ENCODE results near the gene NMRK1. TPM values are rescaled to one million over a fixed set of nuclear protein-coding genes. Genes with fewer than 3 reads are reported as not detected.

NMRK1 gene
- total RNA-seq (2014; rRNA removed; shearing (Covaris generic)) (6.2 and 9.6 TPM in 2 replicates), polyA plus RNA-seq (2016; fragmentation: Nextera tagmentation; extraction: Ambion mirVana) (12.5 and 15.8 TPM in 2 replicates)
- long read RNA-seq, transcript NMRK1-201 (9 exons, 1,185 nt) = major isoform, 10 of 20 reads
- long read RNA-seq, partial matches to known transcripts = 0 of 20 reads
- long read RNA-seq, other reads (novel, unspliced or antisense) = 8 of 20 reads

- H3K27me3 Mint-ChIP-seq (ENCODE audit: insufficient read depth, low read depth, poor library complexity) = peaks cover 8% of the 10 kb centered on the region
- peaks cover 5% of the 10 kb centered on the region; the same call in 1 of the 2 replicates for H3K27me3 ChIP-seq (ENCODE audit: insufficient read depth)
- peak within 1 kb of the TSS; percentile 94 for H3K4me3 Mint-ChIP-seq
- H3K27ac Mint-ChIP-seq = peak within 1 kb of the TSS; percentile 96
- H3K4me1 Mint-ChIP-seq = peaks cover 37% of the 10 kb centered on the region
- peak; percentile 97 for DNase-seq (ENCODE audit: low spot score)
- no peaks in the 10 kb centered on the region for H3F3A ChIP-seq (replicated peaks; ENCODE audit: low read depth)
- H2AFZ ChIP-seq = peak within 1 kb of the TSS; percentile 95
- no peaks in the 10 kb centered on the region; the same call in 2 of the 3 replicates for H3K36me3 Mint-ChIP-seq (ENCODE audit: low read depth)
- H3K4me3 ChIP-seq = peak within 1 kb of the TSS; percentile 68
- no peaks in the 10 kb centered on the region; the same call in 2 of the 3 replicates for H3K9me3 Mint-ChIP-seq
- no peaks in the 10 kb centered on the region for H3K9me2 ChIP-seq (ENCODE audit: insufficient read depth)
- H3K27ac ChIP-seq (ENCODE audit: low read depth) = peak within 1 kb of the TSS; percentile 91
- H3K4me1 ChIP-seq (ENCODE audit: insufficient read depth) = peaks cover 37% of the 10 kb centered on the region
- peak; percentile 61 for TF ChIP-seq POLR2AphosphoS5 (IDR thresholded peaks at IDR 0.05; ENCODE audit: low read depth)
- no peak for TF ChIP-seq ZNF114 (CRISPR knock-in tag; IDR thresholded peaks at IDR 0.05)
- TF ChIP-seq CREB1 (CRISPR knock-in tag; IDR thresholded peaks at IDR 0.05; ENCODE audit: low read depth) = peak; percentile 1; the same call in 1 of the 2 replicates
- peak; percentile 87 for ATAC-seq
- H4K20me1 ChIP-seq (replicated peaks; ENCODE audit: insufficient read depth) = 0 out of 2 replicates have a peak, but pooled peaks cover 7% of the 10 kb centered on the region
- no peaks in the 10 kb centered on the region for H3K36me3 ChIP-seq (ENCODE audit: insufficient read depth)
- H3K79me2 ChIP-seq (replicated peaks; ENCODE audit: insufficient read depth) = peaks cover 25% of the 10 kb centered on the region
- peak within 1 kb of the TSS; percentile 92 for H3K4me2 ChIP-seq
Measured at GRCh38 chr9:75087824-75088645, at the start of gene NMRK1, which contains the start of gene OSTF1. TSS of gene NMRK1 (minus strand) at chr9:75088155. CDS start at chr9:75083115, 5,040 bp downstream. TSS of gene OSTF1 (plus strand) at chr9:75088514. CDS start at chr9:75088693, 179 bp downstream.

GRCh38 chr9:75134495-75134894 is 46.5 kb upstream of the NMRK1 start:
- no peak overlapping the region for H3K4me3 ChIP-seq
- H3K36me3 ChIP-seq (ENCODE audit: insufficient read depth) = no peaks in the 10 kb centered on the region
- Mint-ChIP-seq H3K4me3 (no peak overlapping the region), H3K4me1 (peaks cover 16% of the 10 kb centered on the region), H3K27ac (no peak overlapping the region), H3K27me3 (ENCODE audit: insufficient read depth, low read depth, poor library complexity) (no peaks in the 10 kb centered on the region), H3K9me3 (no peaks in the 10 kb centered on the region), H3K36me3 (ENCODE audit: low read depth) (no peaks in the 10 kb centered on the region; the same call in 2 of the 3 replicates)
- H3K9me2 ChIP-seq (ENCODE audit: insufficient read depth) = no peaks in the 10 kb centered on the region
- no peak overlapping the region for H2AFZ ChIP-seq
- peaks cover 5% of the 10 kb centered on the region for H3K4me1 ChIP-seq (ENCODE audit: insufficient read depth)
- DNase-seq (ENCODE audit: low spot score) (peak; percentile 30), ATAC-seq (peak; percentile 67)
- no peaks in the 10 kb centered on the region for H3F3A ChIP-seq (replicated peaks; ENCODE audit: low read depth)
- no peaks in the 10 kb centered on the region for H3K27me3 ChIP-seq (ENCODE audit: insufficient read depth)
- H3K4me2 ChIP-seq = no peak overlapping the region
- no peaks in the 10 kb centered on the region for H3K79me2 ChIP-seq (replicated peaks; ENCODE audit: insufficient read depth)
- H4K20me1 ChIP-seq (replicated peaks; ENCODE audit: insufficient read depth) = no peaks in the 10 kb centered on the region
- H3K27ac ChIP-seq (ENCODE audit: low read depth) = no peak overlapping the region
- no peak for TF ChIP-seq EZH2phosphoT487 (IDR thresholded peaks at IDR 0.05; ENCODE audit: unreplicated experiment)
- TF ChIP-seq ZNF114 (CRISPR knock-in tag; IDR thresholded peaks at IDR 0.05) = no peak
- no peak for TF ChIP-seq ZNF462 (CRISPR knock-in tag; IDR thresholded peaks at IDR 0.05)
- no peak for TF ChIP-seq ETS1 (IDR thresholded peaks at IDR 0.05)
- TF ChIP-seq REST (IDR thresholded peaks at IDR 0.05; ENCODE audit: unreplicated experiment) = no peak
- no peak for TF ChIP-seq CREB1 (CRISPR knock-in tag; IDR thresholded peaks at IDR 0.05; ENCODE audit: low read depth)
